GM18858 (cell line): ENCODE data around the gene ATP6V0C.
A peak's percentile ranks its signal among the peaks of the same experiment; 100 is the strongest.

Source experiments
- ATAC-seq: cut with Tn5 transposase; IDR thresholded peaks from one replicate; pipeline ENCODE4 v1.9.1; 2021; ENCODE audit not compliant: unreplicated experiment

ATP6V0C gene

GRCh38 chr16:2513405-2514332 lies at the start of gene ATP6V0C:
Gene ATP6V0C (plus strand): TSS chr16:2513952. CDS start chr16:2514104, 152 bp downstream.
- ATAC-seq: peak; percentile 67

GRCh38 chr16:2464333-2464732 lies 49.4 kb upstream of the ATP6V0C start:
- no peak for ATAC-seq

- no peak for ATAC-seq
Observed at GRCh38 chr16:2465653-2466415, 47.9 kb upstream of the ATP6V0C start.

GRCh38 chr16:2466667-2467527 lies 46.9 kb upstream of the ATP6V0C start:
- no peak for ATAC-seq

GRCh38 chr16:2467528-2468232 lies 46.1 kb upstream of the ATP6V0C start:
- ATAC-seq: no peak

GRCh38 chr16:2468233-2468724 lies 45.5 kb upstream of the ATP6V0C start:
- ATAC-seq: no peak

GRCh38 chr16:2468725-2469398 lies 44.9 kb upstream of the ATP6V0C start:
- ATAC-seq: no peak

GRCh38 chr16:2469399-2470233 lies 44.1 kb upstream of the ATP6V0C start:
- no peak for ATAC-seq

- no peak for ATAC-seq
Observed at GRCh38 chr16:2470234-2470601, 43.5 kb upstream of the ATP6V0C start.

GRCh38 chr16:2470603-2471015 lies 43.1 kb upstream of the ATP6V0C start:
- ATAC-seq: no peak

GRCh38 chr16:2471016-2471652 lies 42.6 kb upstream of the ATP6V0C start, which contains the start of gene NTN3:
Gene NTN3 (plus strand): TSS chr16:2471297. CDS start chr16:2471702, 405 bp downstream.
- ATAC-seq: no peak

GRCh38 chr16:2471653-2472487 lies 41.9 kb upstream of the ATP6V0C start:
- ATAC-seq: no peak

- ATAC-seq: no peak
Observed at GRCh38 chr16:2472488-2472864, 41.3 kb upstream of the ATP6V0C start.

GRCh38 chr16:2472885-2473445 lies 40.8 kb upstream of the ATP6V0C start:
- no peak for ATAC-seq

GRCh38 chr16:2473446-2473926 lies 40.3 kb upstream of the ATP6V0C start:
- ATAC-seq: no peak

- no peak for ATAC-seq
Observed at GRCh38 chr16:2473999-2474876, 39.5 kb upstream of the ATP6V0C start.
